GM19035 (cell line): Measurements from ENCODE around the gene CHDH.

Experiments used
- ATAC-seq: cut with Tn5 transposase; IDR thresholded peaks from one replicate; pipeline ENCODE4 v1.9.1; 2021; ENCODE audit not compliant: unreplicated experiment

The CHDH gene

DNA sequence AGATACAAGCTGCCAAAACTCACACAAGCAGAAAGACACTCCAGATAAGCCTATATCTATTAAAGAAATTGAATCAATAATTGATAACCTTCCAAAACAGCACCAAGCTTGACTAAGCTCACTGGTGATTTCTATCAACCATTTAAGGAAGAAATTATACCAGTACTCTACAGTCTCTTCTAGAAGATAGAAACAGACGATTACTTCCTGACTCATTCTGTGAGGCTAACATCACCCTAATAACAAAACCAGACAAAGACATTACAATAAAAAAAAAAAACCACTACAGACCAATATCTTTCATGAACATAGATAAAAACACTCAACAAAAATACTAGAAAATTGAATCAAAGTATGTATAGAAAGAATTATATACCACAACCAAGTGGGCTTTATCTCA, 20.2 kb downstream of the CHDH start:
- ATAC-seq, result no peak

DNA sequence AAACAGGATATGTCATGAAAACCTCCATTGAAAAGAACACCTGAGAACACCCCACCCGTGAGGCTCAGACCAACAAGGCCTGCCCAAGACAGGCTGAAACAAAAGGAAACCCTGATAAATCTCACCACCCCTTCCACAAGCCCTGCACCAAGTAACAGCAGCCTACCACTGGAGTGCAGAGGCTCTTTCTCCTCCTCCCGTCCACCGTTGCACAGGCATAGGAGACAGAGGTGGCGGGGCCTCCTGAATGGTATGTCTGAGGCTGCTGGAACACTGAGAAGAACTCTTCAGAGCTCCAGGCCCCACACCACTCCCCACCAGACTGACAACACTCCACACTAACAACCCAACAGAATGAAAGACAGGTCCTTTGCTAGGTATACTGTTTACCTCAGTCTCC, 21.4 kb downstream of the CHDH start:
- ATAC-seq, result no peak

DNA sequence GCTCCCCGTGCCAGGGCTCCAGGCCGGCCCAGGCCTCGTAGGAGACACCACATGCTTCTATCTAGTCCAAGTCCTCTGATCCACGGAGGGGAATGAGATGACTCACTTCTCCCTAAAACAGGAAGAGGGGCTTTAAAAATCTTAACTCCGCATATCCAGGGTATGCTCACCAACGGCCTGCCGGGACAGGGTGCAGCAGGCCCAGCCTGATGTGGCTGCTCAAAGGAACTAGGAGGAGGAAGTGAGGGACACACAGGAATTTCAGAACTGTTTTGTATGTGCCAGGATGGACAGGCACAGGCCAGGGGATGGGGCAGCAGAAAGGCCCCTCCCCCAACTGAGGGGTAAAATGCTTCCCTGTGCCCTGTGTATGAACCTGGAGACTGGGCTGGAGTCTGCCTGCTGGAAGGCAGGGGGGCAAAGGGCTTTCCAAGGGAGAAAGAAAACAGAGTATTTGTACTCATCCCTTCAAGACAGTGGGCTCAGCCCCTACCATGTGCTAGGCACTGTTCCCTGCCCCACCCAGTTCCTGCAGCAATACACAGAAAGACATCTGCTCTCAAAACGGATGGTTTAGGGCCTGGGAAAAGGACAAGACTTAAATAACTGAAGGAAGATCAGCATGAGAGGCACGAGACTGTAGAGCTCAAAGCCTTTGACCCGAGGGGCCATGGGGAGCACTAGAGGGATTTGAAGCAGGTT, 22.1 kb downstream of the CHDH start:
- no peak for ATAC-seq

DNA sequence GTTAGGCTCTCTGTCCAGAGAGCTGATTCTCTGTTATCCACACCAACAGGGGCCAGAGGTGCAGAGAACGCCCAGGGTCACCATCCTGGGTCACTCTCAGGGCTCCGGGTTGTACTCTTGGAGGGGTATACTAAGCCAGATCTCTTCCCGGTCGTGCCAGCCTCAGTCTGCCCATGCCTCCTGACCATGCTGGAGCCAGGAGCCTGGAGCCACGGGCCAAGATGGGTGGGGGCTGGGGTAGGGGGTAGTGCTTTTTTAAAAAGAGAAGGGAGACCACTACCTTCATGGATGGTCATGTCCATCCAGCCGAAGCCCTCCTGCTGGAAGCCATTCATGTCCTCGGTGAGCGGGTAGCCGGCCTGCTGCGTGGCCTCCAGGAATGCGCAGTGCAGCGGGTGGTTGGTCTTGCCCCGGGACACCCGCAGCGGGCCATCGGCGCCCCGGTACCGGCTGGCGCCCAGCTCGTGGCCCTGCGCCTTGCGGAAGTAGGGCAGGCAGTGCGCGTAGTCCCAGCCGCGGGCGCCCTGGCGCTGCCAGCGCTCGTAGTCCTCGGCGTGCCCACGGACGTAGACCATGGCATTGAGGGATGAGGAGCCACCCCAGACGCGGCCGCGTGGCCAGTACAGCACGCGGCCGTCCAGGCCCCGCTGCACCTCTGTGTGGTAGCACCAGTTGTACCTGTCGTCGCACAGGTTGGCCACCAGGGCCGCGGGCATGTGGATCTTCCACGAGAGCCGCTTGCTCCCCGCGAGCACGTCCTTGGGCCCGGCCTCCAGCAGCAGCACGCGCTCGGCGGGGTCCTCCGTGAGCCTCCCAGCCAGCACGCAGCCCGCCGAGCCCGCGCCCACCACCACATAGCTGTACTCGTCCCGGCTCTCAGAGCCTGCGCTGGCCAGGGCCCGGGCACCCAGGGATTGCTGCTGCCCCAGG, 22.9 kb downstream of the CHDH start:
- ATAC-seq, result no peak

DNA sequence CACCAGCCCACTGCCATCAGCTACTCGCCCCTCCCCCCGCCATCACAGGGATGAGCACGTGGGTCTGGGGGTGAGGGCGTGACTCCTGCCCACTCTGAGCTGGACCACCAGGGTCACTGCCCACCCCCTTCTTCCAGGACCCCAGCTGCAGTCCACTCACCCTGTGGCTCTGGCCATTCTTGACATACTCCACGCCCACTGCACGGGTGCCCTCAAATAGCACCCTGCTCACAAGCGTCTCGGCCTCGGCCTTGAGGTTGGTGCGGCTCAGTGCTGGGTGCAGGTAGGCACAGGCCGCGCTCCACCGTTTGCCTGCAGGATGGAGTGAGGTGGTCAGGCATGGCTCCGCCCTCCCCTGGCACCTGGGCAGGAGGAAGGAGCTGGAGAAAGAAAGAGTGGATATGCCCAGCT, 23.9 kb downstream of the CHDH start:
- no peak for ATAC-seq

DNA sequence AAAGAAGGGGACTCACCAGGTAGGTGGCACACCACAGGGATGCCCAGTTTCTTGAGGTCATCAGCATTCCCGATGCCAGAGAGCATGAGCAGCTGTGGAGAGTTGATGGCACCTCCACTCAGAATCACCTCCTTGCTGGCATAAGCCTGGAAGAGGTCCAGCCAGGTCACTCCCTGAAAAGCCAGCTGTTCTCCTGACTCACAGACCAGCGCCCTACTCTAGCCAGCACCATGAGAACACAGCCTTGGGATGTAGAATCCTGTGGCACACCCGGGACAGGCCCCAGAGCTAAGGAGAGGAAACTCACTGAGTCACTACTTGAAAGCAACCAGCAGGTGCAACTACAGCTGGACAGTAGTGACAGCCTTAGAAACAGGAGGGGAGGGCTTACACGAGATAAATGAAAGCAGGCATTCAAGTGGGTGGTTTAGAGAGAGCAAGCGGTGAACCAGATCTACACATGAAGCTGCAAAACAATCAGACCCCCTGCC, 24.5 kb downstream of the CHDH start:
- no peak for ATAC-seq

DNA sequence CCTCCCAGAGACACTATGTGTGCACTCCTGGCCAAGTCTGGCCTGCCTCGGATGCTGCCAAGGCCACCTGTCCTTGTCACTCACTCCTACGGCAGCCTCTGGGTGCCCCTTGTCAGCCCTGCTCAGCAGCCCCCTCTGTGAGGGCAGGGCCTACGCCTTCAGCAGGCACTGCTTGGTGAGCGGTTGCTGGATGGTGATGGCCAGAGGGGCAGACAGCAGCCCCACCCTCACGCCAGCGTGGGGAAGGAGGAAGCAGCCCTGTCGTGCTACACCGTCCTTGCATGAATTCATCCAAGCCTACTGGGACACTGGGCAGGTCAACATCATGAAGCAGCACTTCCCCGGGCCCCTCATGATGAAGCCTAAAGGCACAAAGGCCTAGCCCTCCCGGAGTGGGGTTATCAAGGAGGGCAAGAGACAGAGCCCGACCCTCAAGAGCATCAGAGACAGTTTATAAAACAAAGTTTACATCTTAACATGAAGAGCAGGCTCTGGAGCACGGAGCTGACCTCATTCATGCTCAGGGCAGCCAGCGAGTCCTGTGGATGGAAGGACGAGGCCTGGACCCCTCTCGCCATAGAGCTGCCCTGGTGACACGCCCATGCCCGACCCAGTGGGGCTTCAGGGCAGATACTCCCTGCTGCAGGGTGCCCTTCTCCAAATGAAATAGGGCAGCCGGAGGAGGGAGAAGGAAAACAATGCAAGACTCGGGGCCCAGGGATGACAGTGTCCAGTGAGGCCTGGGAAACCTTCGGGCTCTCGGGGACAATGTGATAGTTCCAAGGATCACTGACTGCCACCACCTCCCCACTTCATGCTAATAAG, 25.3 kb downstream of the CHDH start:
- no peak for ATAC-seq

DNA sequence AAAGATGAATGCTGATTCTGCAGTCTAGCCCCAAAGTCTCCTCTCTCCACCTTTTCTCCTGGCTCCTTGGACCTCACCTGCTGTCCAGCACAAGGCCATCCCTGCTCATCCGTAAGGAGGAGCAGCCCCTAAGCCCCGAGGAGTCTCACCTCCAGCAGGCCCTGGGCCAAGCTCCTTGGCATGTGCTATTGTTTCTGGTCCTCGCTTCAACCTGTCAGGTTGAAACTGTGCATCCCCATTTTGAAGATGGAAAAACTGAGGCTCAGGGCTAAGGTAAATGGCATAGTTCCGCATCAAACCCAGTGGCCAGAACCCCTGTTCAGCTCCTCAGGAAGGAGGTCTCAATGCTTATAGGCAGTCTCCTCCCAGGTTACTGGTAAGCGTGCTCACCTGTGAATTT, 26.1 kb downstream of the CHDH start:
- ATAC-seq, result no peak

DNA sequence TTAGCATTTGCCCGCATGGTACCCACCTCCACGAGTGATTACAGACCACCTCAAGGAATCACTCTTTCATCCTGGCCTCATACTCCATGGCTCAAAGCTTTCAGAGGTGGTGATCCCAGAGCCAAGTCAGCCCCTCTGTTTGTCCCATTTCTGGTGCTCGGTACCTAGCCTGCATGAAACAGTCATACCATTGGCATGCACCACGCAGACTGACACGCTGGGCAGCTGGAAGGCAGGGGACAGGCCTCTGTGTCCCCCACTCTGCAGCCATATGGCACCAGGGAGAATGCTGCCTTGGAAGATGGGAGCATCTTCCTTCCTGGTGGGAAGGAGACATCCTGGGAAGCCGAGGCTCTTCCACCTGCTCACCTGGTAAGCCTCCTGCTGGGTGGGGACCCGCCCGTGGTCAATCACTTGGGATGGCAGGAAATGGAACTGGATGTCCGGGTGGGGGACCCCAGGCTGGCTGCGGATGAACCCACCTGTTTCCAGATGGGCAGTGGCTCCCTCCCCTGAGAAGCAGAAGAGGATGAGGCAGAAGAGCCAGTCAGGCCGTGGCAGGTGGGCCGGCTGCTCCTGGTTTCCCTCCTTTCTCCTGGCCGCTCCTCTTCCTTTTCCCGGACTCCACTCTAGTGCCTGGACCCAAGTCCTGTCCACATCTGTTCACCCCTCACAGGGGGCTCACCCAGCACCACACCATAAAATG, 26.9 kb downstream of the CHDH start:
- no peak for ATAC-seq

DNA sequence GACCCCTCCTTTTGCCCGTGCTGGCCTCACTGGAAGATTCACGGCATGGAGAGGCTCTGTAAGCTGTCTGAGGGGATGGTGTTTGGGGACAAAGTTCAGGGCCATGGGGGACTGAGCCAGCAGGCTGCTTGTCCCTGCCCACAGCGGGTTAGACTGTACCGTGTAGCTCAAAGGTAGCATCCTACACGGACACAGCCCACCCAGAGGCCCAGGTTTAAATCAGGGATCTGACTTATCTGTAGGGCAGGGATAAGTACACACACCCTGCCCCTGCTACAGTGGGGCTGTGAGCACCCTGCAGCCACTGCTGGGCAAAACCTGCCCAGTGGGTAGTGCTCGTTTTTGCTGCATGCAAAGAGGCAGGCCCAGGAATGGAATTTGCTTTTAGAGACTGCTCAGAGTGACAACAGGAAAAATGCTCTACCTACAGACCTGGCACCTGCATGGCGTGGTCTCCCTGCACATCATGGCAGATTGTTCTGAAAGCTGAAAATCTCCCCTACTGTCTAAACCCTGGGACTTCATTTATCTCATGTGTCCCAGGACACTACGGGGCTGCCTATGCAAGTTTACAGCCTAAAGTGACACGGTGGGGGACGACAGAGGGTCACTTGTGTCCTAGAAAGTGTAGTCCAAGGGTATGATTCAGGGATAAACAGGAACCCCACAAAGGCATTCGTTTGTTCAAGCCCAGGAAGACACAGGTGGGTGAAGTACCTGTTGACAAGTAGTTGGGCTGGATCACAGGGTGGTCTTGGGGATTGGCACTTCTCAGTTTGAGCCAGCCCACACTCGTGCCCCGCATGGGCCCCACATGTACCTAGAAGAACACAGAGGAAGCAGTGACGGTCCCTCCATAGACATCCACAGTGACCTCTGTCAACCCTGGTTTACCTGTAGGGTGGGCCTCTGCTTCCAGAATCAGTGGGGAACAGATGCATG, 27.7 kb downstream of the CHDH start:
- ATAC-seq, result no peak

DNA sequence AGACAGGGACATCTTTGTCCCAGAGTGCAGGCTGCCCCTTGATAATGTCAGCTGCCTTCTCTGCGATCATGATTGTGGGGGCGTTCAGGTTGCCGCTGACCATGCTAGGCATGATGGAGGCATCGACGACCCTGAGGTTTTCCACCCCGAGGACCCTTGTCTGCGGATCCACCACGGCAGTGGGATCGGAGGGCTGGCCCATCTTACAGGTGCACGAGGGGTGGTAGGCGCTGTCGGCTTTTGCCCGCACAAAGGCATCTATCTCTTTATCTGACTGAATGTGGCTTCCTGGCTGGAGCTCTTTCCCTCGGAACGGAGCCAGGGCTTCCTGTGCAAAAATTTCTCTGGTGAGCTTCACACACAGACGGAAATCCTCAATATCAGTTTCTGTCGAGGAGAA, 28.4 kb downstream of the CHDH start:
- no peak for ATAC-seq

DNA sequence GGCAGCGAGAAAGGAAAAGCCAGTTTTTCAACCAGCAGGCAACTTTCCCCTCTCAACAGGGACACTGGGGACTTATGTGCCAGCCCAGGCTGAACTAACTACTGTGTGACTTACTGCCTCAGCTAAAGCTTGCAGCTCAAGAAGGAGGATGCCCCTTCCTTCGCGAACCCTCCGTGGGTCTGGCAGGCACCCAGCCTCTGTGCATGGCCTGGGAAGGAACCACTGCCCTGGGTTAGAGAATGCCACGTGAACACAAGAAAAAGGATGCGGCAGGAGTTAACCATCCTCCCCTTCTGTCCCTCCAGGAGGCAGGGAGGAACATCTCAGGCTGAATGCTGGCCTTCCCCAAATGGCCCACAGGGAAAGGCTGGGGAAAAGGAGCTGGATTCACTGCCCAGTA, 29.0 kb downstream of the CHDH start:
- no peak for ATAC-seq

DNA sequence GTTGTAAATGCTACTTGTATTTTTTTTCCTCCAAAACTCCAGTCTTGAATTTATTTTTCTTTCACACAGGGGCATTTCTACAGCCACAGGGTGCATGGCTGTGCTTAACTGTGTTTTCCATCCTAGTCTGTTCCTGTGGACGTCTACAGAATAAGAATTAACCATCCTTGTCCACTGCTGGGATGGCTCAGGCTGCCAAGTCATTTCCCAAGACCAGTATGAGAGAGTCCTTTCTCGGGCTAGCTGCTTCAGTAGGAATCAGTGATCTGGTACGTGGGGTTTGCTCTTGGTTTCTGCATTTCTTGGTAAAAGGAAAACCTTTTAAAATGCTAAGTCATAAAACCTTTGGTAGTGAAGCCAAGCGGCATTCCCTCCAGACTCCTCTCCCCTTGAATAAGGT, 29.8 kb downstream of the CHDH start:
- no peak for ATAC-seq

DNA sequence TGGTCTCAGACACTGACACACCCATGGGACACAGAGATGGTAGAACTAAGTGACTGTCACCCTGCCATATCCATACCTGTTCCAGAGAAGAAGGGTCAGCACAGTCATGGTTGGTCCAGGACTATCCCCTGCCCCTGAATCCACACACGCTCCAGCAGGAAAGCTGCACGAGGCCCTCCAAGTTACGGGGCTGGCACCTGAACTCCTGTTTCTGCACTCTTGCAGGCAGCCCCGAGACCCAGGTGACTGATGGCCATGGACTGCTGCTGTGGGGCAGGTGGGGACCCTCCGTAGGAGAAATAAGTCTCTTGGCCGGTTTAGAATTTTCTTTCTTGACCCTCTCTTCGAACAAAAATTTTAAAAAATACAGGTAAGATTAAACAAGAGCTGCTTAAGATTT, 30.6 kb downstream of the CHDH start:
- ATAC-seq, result no peak

DNA sequence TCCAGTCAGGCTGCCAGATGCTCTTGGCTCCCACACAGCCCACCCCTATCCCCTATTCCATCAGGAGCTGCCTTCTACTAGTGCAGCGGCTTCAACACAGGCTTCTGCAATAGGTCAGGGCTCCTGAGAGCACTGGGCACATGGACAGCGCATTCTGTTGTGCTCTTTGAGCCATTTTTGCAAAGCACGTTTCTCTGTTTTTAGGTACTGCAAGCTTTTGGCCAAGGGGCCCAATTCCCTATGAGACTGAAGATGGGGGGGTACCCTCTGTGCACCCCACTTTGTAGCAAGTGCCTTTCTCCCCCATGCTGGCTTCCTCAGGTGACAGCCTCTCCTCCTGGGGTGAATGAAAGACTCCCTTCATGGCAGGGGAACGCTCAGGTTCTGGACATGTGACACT, 31.2 kb downstream of the CHDH start:
- ATAC-seq, result no peak

DNA sequence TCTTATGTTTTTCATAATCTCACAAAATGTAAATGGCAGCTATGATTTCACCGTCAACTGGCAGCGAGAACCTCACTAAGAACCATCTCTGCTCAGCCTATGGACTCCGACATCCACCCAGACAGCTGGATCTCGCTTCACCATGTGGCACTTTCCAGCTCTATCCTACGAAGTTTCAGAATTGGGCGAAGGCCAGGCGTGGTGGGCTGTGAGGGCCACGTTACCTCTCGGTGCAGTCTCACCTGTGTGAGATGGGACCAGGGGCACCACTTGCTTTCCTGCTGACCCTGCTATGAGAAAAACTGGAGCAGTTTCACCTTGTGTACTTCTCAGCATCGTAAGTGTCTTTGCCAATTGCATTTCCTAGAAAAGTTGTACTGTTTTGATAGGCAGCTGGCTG, 32.3 kb downstream of the CHDH start:
- ATAC-seq, result no peak

DNA sequence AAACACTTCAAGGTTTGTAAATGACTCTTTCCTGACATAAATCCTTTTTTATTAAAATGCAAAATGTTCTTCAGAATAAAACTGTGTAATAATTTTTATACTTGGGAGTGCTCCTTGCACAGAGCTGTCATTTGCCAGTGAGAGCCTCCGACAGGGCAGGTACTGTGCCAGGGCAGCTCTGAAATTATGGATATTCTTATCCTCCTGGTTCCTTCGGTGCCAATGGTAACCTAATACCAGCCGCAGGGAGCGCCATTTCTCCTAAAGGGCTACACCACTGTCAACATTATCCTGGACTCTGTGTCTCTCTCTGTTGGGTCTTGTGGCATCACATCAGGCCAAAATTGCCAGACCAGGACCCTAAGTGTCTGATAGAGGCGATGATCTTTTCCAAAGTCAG, 33.0 kb downstream of the CHDH start:
- ATAC-seq, result no peak

DNA sequence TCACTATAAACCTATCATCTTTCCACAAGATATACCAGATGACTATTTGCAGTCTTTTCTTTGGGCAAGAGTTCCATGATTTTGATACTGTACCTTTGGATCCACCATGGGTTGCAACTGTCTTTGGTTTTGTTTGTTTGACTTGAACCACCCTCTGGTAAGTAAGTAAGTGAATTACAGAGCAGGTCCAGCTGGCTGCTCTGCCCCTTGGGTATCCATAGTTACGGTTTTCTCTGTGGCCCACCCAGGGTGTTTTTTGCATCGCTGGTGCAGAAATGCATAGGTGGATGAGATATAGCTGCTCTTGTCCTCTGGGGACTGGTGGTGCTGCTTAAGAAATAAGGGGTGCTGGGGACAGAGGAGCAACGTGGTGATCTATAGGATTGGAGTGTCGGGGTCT, 33.8 kb downstream of the CHDH start:
- no peak for ATAC-seq

DNA sequence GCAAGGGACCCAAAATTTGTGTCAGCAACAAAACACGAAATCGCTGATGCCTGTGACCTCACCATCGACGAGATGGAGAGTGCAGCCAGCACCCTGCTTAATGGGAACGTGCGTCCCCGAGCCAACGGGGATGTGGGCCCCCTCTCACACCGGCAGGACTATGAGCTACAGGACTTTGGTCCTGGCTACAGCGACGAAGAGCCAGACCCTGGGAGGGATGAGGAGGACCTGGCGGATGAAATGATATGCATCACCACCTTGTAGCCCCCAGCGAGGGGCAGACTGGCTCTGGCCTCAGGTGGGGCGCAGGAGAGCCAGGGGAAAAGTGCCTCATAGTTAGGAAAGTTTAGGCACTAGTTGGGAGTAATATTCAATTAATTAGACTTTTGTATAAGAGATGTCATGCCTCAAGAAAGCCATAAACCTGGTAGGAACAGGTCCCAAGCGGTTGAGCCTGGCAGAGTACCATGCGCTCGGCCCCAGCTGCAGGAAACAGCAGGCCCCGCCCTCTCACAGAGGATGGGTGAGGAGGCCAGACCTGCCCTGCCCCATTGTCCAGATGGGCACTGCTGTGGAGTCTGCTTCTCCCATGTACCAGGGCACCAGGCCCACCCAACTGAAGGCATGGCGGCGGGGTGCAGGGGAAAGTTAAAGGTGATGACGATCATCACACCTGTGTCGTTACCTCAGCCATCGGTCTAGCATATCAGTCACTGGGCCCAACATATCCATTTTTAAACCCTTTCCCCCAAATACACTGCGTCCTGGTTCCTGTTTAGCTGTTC, 34.9 kb downstream of the CHDH start:
- ATAC-seq, result no peak
